Hepatocyte (in vitro differentiated cells): Measurements from ENCODE around the gene CDK6. TPM values are rescaled to one million over a fixed set of nuclear protein-coding genes. Genes with fewer than 3 reads are reported as not detected.
A peak's percentile ranks its signal among the peaks of the same experiment; 100 is the strongest.

Experiments used
- DNase-seq: peaks from one replicate; pipeline ENCODE4 v3.0.0-alpha.2; 2016; ENCODE audit warnings: low spot score
- H2AFZ ChIP-seq: fragments of 200-600 bp; sonication (generic); 2 replicates; pipeline ENCODE4 v1.6.0; 2016; ENCODE audit warnings: antibody characterized with exemption, mild to moderate bottlenecking
- H3K27ac ChIP-seq: fragments of 200-600 bp; sonication (generic); 2 replicates; pipeline ENCODE4 v1.5.1; 2016; ENCODE audit warnings: mild to moderate bottlenecking
- H3K27me3 ChIP-seq: fragments of 200-600 bp; sonication (generic); 2 replicates; pipeline ENCODE4 v1.6.1; 2016
- H3K36me3 ChIP-seq: fragments of 200-600 bp; sonication (generic); replicated peaks from 2 replicates; pipeline ENCODE4 v1.5.1; 2016; ENCODE audit warnings: low read depth; ENCODE audit not compliant: insufficient read depth
- H3K4me1 ChIP-seq: fragments of 200-600 bp; sonication (generic); 2 replicates; pipeline ENCODE4 v1.5.1; 2016; ENCODE audit warnings: mild to moderate bottlenecking, moderate library complexity; ENCODE audit not compliant: insufficient read depth
- H3K4me2 ChIP-seq: fragments of 200-600 bp; sonication (generic); 2 replicates; pipeline ENCODE4 v1.6.0; 2016
- H3K4me3 ChIP-seq: fragments of 200-600 bp; sonication (generic); 2 replicates; pipeline ENCODE4 v1.5.1; 2016; ENCODE audit warnings: mild to moderate bottlenecking
- H3K79me2 ChIP-seq: fragments of 200-600 bp; sonication (generic); 2 replicates; pipeline ENCODE4 v1.6.0; 2017; ENCODE audit warnings: mild to moderate bottlenecking
- H3K9me2 ChIP-seq: fragments of 200-600 bp; sonication (generic); replicated peaks from 2 replicates; pipeline ENCODE4 v1.6.0; 2017; ENCODE audit warnings: mild to moderate bottlenecking; ENCODE audit not compliant: insufficient read depth
- H3K9me3 ChIP-seq: fragments of 200-600 bp; sonication (generic); 2 replicates; pipeline ENCODE4 v1.5.1; 2016; ENCODE audit warnings: low read depth, mild to moderate bottlenecking
- H4K20me1 ChIP-seq: fragments of 200-600 bp; sonication (generic); 2 replicates; pipeline ENCODE4 v1.6.0; 2016; ENCODE audit warnings: mild to moderate bottlenecking; ENCODE audit not compliant: insufficient read depth, poor library complexity, severe bottlenecking
- EZH2 ChIP-seq: fragments of 200-600 bp; sonication (generic); IDR thresholded peaks from 2 replicates; pipeline ENCODE4 v1.6.1; 2016; ENCODE audit warnings: antibody characterized with exemption, mild to moderate bottlenecking, borderline replicate concordance
- EZH2phosphoT487 ChIP-seq: fragments of 200-600 bp; sonication (generic); IDR thresholded peaks from one replicate; pipeline ENCODE4 v1.6.1; 2018; ENCODE audit warnings: antibody characterized with exemption, mild to moderate bottlenecking, low read depth, moderate library complexity; ENCODE audit not compliant: unreplicated experiment, severe bottlenecking
- WGBS: methylation state at CpG from one replicate; pipeline ENCODE4 v1.1.6; 2016; ENCODE audit warnings: low lambda C conversion rate; ENCODE audit errors: missing lambda C conversion rate; 5-methylcytosine and 5-hydroxymethylcytosine counted together
- polyA plus RNA-seq: library from polyadenylated mRNA; unstranded; fragments of >200 nt; fragmentation: Nextera tagmentation; extraction: Ambion mirVana; gene quantifications from 2 replicates; pipeline ENCODE4 v1.2.1, GENCODE V29; 2016
- total RNA-seq: library from RNA; depleted of rRNA; stranded (reverse); fragments of >200 nt; gene quantifications from 2 replicates; pipeline ENCODE4 v1.2.3, GENCODE V29; 2014
- TF ChIP-seq, protein P1 (sequence below): fragments of 200-600 bp; sonication (generic); IDR thresholded peaks from 2 replicates; pipeline ENCODE4 v1.5.1; 2016; ENCODE audit warnings: antibody characterized with exemption, mild to moderate bottlenecking; ENCODE audit not compliant: poor library complexity

CDK6 gene
- total and polyA plus RNA-seq, 2 experiments from 2014 or later, result 18.7 to 64.5 TPM

DNA sequence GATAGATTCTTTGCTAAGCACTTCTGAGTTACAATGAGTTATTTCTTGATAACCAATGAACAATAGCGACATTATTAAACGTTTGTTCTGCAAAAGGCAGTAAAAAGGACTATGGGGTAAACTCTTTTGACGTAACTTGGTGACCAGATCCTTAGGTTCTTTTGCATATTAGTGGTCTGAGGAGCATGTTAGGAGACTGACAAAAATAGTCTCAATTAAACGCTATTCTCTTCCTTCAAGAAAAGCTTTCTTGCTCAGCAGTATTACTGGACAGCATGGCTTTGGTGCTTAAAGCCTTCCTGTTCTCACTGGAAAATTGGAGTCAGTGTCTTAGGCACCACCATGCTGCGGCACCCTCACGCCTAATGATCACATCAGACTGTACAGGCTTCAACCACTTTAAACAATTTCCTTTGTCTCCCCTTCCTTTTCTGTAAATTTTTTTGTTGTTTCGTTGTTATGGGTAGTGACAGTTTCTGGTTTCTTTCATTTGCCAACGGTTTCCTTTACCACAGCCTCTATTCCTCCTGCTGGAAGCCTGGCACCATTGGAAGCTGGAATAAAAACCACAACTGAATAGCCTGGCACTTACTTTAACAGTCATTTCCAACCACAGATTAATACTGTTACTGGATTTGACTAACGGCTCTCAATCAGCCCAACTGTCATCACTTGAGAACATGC is 197.0 kb downstream of the CDK6 start:
- WGBS, result 91% methylated on average over 9 of the region's 9 CpGs
- no peak overlapping the region for H3K27ac ChIP-seq
- peaks cover 1% of the 10 kb centered on the region for H3K4me1 ChIP-seq

DNA sequence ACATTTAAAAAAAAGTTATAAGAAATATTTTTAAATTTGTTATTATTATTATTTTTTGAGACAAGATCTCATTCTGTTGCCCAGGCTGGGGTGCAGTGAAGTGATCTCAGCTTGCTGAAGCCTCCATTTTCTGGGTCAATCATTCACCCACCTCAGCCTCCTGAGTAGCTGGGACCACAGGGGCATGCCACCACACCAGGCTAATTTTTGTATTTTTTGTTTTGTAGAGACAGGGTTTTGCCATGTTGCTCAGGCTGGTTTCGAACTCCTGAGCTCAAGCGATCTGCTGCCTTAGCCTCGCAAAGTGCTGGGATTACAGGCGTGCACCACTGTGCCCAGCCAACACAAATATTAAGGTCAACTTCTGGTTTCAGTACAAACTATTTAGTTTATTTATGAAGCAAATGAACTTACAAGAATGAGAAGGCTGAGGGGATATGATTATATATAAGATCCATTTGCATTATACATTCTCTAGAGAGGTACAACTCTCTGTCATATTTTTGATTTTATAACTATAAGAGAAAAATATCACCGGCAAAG is 200.3 kb downstream of the CDK6 start:
- H3K36me3 ChIP-seq, result no peaks in the 10 kb centered on the region
- H4K20me1 ChIP-seq, result no peaks in the 10 kb centered on the region
- H3K27me3 ChIP-seq, result no peaks in the 10 kb centered on the region
- peaks cover 36% of the 10 kb centered on the region for H3K79me2 ChIP-seq
- H3K4me2 ChIP-seq, result no peak overlapping the region
- no peaks in the 10 kb centered on the region for H3K9me3 ChIP-seq
- no peaks in the 10 kb centered on the region for H3K9me2 ChIP-seq
- H3K4me1 ChIP-seq, result peaks cover 16% of the 10 kb centered on the region
- no peak for DNase-seq
- WGBS, result 95% methylated on average over 5 of the region's 5 CpGs
- H3K4me3 ChIP-seq, result no peak overlapping the region
- H2AFZ ChIP-seq, result no peak overlapping the region
- no peak overlapping the region for H3K27ac ChIP-seq
- TF ChIP-seq, protein P1, sequence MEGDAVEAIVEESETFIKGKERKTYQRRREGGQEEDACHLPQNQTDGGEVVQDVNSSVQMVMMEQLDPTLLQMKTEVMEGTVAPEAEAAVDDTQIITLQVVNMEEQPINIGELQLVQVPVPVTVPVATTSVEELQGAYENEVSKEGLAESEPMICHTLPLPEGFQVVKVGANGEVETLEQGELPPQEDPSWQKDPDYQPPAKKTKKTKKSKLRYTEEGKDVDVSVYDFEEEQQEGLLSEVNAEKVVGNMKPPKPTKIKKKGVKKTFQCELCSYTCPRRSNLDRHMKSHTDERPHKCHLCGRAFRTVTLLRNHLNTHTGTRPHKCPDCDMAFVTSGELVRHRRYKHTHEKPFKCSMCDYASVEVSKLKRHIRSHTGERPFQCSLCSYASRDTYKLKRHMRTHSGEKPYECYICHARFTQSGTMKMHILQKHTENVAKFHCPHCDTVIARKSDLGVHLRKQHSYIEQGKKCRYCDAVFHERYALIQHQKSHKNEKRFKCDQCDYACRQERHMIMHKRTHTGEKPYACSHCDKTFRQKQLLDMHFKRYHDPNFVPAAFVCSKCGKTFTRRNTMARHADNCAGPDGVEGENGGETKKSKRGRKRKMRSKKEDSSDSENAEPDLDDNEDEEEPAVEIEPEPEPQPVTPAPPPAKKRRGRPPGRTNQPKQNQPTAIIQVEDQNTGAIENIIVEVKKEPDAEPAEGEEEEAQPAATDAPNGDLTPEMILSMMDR, result no peak
- TF ChIP-seq EZH2phosphoT487 (no peak), EZH2 (no peak)

More for the DNA sequence above, 197.0 kb downstream of the CDK6 start:
- H3K79me2 ChIP-seq, result peaks cover 36% of the 10 kb centered on the region
- H3K27me3 ChIP-seq, result no peaks in the 10 kb centered on the region
- H3K36me3 ChIP-seq, result no peaks in the 10 kb centered on the region
- no peak for TF ChIP-seq EZH2phosphoT487
- TF ChIP-seq, protein P1, result no peak
- no peak for TF ChIP-seq EZH2
- H3K4me3 ChIP-seq, result no peak overlapping the region
- no peaks in the 10 kb centered on the region for H3K9me3 ChIP-seq
- DNase-seq, result no peak
- H2AFZ ChIP-seq, result no peak overlapping the region
- no peaks in the 10 kb centered on the region for H3K9me2 ChIP-seq
- no peak overlapping the region for H3K4me2 ChIP-seq
- no peaks in the 10 kb centered on the region for H4K20me1 ChIP-seq

DNA sequence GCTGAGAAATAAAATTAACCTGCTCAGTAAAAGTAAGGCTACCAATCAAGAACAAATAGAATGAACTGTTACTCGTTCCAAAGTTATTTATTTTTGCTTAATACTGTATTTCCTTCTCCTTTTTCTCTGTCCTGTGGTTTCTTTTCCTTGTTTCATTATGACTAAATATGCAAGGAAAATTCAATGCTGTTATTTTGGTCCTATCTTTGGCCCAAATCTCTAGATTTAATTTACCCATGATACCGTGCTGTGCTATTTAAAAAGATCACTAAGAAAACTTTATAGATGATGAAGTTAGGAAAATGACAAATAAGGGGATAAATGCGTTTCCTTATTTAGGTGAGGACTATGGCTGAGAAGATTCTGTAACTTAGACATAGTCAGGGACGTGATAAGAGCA is 200.8 kb downstream of the CDK6 start:
- no peak for DNase-seq
- H3K36me3 ChIP-seq, result no peaks in the 10 kb centered on the region
- 77% methylated on average over 4 of the region's 4 CpGs for WGBS
- peak overlapping the region; percentile 11 for H3K4me2 ChIP-seq
- no peaks in the 10 kb centered on the region for H3K9me2 ChIP-seq
- H3K27ac ChIP-seq, result peak overlapping the region; percentile 49
- no peaks in the 10 kb centered on the region for H3K9me3 ChIP-seq
- H3K4me1 ChIP-seq, result peaks cover 16% of the 10 kb centered on the region
- peaks cover 32% of the 10 kb centered on the region for H3K79me2 ChIP-seq
- no peak overlapping the region for H3K4me3 ChIP-seq
- TF ChIP-seq, protein P1, result no peak
- no peak for TF ChIP-seq EZH2phosphoT487
- no peak for TF ChIP-seq EZH2
- H4K20me1 ChIP-seq, result no peaks in the 10 kb centered on the region
- H2AFZ ChIP-seq, result no peak overlapping the region
- H3K27me3 ChIP-seq, result no peaks in the 10 kb centered on the region
